Subcutaneous adipose tissue (tissue), 4 donors: ENCODE data around the gene ZHX3. TPM values are rescaled to one million over a fixed set of nuclear protein-coding genes. Genes with fewer than 3 reads are reported as not detected.

ENCODE experiments used
- CTCF ChIP-seq: fragments of 450-650 bp; IDR thresholded peaks from one replicate; pipeline ENCODE4 v1.5.1; 2016; ENCODE audit warnings: low read depth, mild to moderate bottlenecking, control low read depth, antibody characterized with exemption, moderate library complexity
- total RNA-seq, 4 donors: library from RNA; depleted of rRNA; stranded (reverse); fragments of >200 nt; gene quantifications; one replicate each; pipeline ENCODE4 v1.1.0, GENCODE V29; 2016

The ZHX3 gene
- total RNA-seq, 4 donors from 2014 or later: 31.0 to 50.9 (median 37.9) TPM

- no peak for TF ChIP-seq CTCF
Measured at GRCh38 chr20:41345729-41346067, 28.2 kb upstream of the ZHX3 start.

- TF ChIP-seq CTCF: no peak
Measured at GRCh38 chr20:41344938-41345728, 27.6 kb upstream of the ZHX3 start.

- no peak for TF ChIP-seq CTCF
Measured at GRCh38 chr20:41344477-41344876, 26.9 kb upstream of the ZHX3 start.

- no peak for TF ChIP-seq CTCF
Measured at GRCh38 chr20:41342474-41343464, 25.2 kb upstream of the ZHX3 start.

DNA sequence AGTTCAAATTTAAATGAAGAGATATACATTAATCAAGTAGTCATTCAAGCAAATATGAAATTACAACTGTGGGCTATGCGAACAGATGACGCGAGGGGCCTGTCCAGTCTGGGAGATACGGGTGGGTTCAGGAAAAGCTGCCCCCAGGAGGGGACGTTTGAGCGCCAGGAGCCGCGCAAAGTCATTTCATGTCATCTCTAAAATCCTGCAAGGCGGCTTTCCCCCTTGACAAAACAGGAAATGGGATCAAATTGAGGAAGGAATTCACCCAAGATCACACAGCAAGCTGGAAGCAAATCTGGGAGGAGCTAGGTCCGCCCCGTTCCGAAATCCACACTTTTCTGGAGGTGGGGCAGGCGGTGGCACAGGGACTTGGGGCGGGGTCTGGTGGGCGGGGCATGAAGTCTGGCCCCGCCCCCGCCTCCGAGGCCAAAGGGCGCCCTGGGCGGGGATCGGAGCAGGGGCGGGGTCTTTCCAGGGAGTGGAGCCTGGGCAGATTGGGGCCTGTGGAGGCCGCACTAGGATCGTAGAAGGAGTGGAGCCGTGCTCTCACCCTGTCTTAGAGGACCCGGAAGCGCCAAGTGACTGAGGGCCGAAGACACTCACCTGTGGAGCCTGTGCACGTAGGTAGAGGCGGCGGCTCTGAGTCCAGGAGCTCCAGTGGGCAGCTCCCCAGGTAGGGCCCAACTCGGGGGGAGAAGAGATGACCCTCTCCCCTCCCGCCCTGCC lies 23.0 kb upstream of the ZHX3 start, which contains the start of gene LPIN3:
LPIN3 (plus strand) TSS at position 495 of the 729 bp plus-strand sequence. CDS start 4,983 bp downstream, outside the sequence.
- no peak for TF ChIP-seq CTCF

DNA sequence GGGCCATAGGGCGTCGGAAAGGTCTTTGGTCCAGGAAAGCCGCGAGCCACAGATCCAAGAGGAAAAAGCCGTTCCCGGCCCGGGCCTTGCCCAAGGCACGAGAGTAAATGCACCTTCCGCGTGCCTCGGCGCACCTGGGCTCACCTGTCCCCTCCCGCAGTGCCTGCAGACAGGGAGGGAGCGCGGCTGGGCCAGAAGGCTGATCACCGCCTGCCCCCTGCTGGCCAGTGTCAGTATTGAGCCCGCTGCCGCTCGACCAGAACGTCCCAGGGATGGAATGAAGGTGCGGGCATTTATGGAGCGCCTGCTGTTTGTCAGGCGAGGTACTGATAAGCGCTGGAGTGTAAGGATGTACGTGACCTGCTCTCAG lies 22.4 kb upstream of the ZHX3 start:
- no peak for TF ChIP-seq CTCF
